HG03354 (cell line): ENCODE results near the gene AP3B1.

ENCODE experiments used
- ATAC-seq: cut with Tn5 transposase; IDR thresholded peaks from one replicate; pipeline ENCODE4 v1.9.1; 2021; ENCODE audit warnings: mild to moderate bottlenecking; ENCODE audit not compliant: unreplicated experiment, poor library complexity, severe bottlenecking

Gene AP3B1

DNA sequence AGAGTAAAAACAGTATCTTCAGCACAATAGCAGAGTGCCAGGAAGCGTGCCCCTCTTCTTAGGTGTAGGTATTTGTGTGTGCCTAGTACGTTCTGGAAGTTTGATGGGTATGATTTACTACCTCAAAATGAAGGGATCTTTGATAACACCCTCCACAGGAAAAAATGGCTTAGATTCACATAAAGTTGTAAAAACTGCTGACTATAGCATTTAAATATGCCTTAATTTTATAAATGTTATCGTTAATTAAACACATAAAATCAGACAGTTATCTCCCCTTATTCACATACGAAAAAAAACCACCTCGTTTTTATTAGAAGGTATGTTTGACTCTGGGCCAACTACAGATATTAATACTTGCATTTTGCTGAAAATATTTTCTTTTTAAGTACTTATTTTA, 274.8 kb downstream of the AP3B1 start:
- no peak for ATAC-seq

DNA sequence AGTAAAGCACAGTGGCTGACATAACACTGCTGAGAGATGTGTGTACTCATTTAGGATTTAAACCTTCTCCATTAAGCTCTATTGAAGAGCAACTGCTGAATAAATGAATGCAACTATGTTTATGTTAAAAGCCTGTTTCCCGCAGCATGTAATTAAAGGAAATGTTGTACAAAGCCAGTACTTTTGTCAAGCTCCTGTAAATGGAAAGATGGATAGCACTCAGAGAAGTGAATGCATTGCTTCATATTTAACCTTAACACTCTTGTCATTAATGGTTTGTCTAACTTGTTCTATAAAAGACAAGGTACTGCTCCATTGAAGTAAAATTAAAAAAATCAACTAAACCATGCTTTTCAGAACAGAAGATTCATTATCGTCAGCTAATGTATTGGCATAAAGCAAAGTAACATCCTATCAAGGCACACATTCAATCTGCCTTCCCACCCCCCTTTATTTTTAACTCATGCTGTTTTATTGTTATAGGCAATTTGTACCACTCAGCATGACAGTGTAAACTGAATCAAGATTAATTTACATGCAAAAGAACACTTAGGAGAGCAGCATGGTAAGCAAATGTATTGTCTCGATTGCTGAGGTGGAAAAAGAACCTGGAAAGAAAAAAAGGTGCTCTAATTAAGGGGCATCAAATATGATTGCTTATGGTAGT, 277.5 kb downstream of the AP3B1 start:
- ATAC-seq, result no peak

DNA sequence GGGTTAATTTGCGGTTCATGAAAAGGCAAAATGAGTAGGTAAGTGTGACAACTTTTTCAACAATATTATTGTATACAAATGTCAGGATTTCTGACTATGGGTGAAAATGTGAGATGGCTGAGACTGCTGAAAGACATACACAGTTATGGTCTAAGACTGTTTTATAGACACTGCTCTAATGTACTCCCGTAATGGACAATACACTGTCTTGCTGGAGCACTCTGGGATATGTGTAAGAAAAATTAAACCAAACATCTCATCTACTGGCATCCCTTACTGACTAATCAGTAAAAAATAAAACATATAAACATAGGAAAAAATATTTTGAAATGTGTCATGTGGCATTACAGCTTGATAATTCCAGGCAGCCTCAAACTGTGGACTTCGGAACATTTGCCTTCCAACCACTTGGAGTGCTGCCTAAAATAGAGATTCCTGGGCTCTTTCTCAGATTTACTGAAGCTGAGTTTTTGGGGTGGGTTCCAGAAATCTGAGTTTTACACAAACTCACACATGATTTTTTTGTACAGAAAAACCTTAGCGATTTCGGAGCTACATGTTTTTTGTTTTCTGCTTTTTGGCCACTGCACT, 284.5 kb downstream of the AP3B1 start:
- no peak for ATAC-seq

DNA sequence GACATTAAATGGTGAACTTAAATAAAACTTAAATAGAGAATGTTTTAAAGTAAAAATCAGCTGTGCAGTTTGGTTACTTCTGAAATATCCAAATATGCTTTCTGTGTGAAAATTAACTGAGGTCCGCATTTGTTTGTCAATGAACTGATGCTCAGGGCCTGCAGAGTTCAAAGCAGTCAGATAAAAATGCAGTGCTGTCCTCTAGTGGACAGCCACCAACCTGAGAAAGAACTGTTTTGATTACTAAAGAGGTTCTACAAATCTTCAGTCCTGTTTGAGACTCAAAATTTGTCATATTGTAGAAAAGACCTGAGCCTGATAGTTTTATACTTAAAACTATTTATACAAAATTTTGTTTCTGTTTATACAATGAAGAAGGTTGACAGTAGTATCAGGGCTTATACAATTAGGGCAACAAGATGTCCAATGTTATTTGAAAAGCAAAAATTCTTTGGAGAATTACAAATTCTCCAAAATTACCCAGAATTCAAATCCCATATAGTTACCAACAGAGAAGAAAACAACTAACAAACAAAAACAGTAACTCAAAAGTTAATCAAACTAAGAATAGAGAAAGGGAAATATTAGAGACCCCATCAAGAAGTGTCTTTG, 286.0 kb downstream of the AP3B1 start:
- ATAC-seq, result no peak

DNA sequence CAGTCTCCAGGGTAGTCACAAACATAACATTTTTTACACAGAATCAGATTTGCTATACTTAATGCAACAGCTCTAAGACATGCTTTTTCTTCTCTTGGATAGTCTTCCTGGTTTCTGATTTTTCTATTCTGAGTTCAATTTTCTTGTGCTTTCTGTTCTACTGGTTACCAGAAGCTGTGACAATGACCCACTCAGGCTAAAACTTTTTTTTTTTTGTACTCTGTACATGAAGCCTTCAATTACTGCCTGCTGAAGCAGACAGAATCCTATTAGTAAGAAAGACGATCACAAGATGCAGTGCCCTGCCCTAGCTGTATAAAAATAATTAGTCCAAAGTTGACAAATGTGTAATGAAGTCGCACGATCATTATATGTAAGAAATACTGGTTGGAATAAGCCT, 287.3 kb downstream of the AP3B1 start:
- ATAC-seq, result no peak

DNA sequence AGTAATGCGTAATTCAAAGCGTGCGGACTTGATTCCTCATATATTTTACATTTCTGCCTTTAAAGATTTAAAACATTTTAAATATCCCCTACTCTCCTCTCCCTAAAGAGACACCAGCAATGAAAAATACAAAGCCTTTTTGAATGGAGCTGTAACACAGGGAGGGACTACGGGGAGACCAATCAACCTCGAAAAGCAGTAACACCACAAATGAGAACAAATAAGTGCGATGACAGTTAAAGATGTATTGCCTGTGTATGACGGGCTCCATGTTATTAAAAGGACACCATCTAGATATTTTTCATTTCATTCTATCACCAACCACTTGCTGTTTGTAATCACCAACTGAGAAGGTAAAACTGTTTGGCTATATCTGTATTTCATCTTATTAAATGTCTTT, 288.0 kb downstream of the AP3B1 start:
- no peak for ATAC-seq

DNA sequence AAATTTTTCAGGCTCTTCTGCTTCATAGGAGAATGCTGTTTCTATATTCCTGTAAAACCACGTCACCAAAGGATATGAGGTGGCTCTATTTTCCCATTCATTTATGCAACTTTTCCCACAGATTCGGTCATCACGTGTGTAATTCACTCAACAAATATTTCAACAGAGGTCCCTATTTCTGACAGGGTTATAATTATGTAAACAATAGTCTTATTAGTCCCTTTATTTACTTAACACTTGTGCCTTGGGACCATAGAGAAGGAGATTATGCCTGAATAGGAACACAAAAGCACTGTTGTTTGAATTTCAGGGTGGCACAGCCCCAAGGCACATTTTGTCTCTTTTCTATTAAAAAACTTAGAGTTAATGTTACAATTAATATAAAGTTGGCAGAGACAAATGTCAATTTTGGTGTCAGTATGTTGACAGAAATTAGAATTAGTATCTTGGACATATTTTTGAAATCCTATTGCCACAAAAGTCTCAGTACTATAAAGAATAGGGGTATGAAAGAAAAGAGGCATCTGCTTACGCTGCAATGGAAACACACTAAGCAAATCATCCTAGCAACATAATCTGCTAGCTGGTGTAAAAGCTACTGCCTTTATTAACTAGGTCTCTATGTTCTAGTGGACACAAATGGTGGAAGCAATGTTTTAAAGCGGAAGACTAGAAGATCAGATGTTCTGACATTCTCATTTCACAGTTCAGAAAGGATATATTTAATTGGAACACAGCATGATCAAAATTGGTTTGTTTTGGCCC, 289.3 kb downstream of the AP3B1 start:
- ATAC-seq, result no peak

DNA sequence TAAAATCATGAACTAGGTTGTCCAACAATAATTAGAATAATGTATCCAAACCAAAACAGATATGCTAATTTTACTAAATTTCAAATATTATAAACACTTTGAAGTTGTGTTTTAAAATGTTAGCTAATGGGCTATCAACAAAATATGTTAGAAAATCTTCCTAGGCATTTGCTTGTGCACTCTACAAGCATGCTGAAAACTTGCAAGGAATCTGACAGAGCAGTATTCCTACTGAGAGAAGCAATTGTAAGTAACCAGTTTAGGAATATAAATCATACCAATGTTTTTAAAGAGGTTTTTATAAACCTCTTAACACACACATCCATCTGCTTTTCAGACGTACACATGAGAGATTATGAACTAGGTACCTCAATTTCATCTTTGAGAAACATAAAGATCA, 289.9 kb downstream of the AP3B1 start:
- no peak for ATAC-seq

DNA sequence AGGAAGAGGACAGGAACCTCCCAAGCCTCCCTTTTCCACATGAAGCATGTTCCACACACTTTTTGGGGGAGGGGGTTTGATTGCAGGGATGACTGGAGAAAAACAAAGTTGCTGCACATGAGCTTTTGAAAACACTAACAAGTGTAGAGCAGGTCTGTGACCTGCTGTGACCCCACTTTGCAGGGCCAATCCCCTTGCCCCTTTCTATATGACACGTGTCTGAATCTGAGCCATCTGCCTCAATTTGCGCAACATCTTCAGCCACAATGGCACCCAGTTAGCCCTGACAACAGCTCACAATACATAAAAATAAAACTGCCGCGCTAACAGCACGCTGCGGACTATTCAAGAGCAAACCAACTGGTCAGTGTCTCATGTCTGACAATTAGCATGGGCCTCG, 290.6 kb downstream of the AP3B1 start:
- ATAC-seq, result no peak

DNA sequence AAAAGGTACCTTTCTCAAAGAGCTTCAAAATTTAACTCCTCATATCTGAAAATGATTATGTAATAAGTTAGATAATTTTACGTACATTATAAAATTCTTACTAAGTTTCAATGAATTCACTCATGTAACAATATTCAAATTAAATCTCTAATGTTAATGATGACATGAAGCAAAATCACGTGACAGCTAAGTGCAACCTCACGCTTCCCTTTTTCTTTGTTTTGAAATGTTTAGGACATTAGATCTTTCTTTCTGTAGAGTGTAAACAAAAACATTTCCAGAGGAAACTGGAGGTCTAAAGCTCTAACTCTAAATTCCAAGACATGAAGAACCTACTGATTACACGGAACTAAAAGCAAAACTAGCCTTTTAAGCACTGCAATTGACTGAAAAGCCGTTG, 291.0 kb downstream of the AP3B1 start:
- no peak for ATAC-seq

DNA sequence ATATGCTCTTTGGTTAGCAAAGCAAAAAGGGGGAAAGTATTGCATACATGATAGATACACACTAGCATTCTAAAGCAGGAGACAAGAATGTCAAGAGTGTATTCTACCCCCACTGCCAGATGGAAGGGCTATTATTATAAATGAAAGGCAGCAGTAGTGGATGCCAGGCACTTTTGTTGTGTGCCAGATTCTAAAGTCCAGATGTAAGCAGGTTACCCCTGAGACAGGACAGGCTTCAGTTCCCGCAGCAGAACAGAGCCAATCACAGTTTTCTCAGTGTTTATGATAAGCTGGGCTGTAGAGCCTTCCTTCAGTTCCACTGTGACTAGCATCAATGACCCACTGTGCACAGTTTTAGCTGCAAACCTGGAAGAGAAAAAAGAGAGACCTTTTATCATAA, 291.8 kb downstream of the AP3B1 start:
- ATAC-seq, result no peak

DNA sequence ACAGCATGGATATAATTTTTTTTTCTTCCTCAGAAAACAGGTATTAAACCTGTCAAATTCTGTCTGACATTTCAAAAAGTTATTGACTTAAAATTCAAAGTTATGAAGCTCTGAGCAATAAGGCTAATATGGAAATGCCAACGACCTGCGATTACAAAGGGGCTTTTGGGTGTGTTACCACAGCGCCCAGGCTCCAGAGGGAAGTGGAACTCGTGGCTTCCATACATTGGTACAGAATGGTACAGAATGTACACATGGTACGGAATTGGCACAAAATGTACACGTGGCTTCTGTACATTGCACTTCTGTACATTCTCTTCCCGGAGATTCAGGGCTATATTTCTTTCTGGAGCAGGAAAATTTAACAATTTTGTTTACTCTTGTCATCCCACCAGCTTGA, 293.3 kb downstream of the AP3B1 start:
- no peak for ATAC-seq

DNA sequence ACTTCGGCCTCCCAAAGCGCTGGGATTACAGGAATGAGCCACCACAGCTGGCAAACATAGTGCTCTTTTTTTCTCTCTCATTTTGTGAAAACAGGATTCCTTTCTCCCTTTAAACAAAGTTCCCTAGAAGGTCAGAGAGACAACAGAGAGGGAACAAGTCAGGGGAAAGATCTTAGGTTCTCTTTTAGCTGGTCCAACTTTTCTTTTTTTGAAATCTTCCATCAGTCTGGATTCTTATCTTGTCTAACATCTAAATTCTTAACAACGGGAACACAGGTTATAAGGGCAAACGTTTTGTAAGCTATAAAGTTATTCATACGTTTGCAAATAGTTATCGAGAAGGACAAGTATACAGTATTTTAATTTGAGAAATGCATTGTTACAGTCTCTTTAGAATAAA, 294.3 kb downstream of the AP3B1 start:
- no peak for ATAC-seq

DNA sequence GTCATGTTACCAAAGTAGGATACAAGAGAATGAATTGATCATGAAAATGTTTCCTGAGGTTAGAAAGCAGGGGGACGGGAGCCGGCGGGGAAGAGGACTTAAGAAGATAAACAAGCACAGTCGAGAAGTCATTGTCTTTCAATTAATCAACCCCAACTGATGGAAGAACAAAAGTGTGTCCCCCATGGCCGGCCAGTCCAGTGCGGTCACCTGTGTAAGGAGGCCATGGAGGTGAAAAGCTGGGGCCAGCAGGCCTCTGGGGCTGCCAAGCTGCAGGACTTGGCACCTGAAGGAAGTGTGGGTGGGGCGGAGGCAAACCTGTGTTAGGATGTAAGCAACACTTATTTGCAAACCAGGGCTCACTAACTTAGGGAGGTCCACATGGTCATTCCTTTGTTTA, 295.1 kb downstream of the AP3B1 start:
- ATAC-seq, result no peak

DNA sequence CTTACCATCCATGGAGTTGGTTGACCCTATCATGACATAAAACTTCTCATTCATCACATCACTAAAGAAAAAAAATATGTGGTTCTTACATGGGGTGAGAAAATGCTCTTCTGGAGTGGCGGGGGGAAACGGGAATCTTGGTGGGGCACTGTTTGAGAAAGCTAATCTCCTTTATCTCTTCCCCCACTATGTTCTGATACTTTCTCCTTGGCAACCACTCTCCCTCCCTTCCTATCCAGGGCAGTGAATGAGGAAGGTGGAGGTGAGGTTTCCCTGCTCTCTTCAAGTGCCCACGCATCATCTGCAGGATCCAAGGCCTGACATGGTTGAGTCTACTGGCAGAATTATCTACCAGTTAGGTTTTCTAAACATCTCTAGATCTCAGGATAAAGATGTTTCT, 297.6 kb downstream of the AP3B1 start:
- ATAC-seq, result no peak

DNA sequence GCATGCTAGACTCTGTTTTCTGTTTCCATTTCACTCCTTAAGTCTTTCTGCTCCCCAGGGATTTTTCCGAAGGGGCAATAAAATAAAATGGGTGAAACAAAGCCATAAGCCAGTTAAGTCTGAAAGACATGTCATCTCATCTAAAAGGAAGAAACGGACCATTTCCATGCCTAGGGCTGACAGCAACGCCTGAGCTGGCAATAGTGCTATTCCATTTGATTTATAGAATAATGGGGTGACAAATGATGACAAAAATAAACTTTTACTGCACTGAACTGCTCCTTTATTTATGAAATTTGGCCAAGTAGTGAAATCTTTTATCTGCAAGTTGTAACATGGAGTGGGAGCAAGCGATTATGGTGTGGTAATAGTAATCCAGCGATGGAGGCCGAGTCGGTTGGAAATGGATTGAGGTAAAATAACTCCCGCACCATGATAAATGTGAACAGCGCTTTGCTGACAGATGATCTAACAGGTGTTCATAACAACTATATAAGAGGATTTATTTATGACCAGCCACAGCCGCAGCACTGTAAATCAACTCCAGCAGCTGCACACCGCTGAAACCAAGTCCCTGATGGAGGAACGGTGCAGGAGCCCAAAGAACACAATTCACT, 298.6 kb downstream of the AP3B1 start:
- ATAC-seq, result no peak

DNA sequence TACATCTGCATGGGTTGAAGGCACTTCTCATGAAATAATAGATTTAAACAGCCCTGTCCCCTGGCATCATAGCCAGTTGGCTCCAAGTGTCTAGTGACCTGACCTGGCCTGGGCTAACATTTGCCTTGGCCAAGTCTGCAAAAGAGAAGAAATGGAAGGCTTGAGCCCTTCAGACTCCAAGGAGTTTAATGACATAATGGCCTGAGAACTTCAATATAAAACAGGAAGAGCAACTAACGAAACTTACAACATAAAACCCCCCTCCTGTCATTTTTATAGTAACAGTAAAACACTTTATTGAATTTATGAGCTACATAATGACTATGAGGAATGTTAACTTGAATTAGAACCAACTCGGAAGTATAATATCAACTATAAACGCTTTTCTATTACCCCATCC, 299.6 kb downstream of the AP3B1 start:
- ATAC-seq, result no peak

DNA sequence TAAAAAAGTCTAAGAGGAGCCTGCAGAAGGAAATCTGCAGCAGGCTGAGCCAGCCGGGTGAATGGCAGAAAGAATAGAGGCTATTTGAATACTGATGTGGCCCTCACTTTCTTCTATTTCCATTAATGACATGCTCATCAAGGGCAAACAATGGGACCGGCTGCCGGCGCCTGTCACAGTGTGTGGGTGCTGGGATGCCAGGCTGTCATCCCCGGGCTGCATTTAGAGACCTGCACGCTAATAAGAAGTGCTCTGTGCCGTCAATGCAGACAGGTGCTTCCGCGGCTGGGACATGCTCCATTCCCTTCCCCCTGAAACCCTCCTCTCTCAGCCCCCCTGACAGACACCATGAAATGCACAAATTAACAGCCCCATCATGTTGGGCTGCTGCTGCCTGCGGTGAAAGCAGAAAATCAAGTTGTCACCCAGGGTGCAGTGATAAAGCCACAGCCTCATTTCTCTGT, 300.6 kb downstream of the AP3B1 start:
- ATAC-seq, result no peak

DNA sequence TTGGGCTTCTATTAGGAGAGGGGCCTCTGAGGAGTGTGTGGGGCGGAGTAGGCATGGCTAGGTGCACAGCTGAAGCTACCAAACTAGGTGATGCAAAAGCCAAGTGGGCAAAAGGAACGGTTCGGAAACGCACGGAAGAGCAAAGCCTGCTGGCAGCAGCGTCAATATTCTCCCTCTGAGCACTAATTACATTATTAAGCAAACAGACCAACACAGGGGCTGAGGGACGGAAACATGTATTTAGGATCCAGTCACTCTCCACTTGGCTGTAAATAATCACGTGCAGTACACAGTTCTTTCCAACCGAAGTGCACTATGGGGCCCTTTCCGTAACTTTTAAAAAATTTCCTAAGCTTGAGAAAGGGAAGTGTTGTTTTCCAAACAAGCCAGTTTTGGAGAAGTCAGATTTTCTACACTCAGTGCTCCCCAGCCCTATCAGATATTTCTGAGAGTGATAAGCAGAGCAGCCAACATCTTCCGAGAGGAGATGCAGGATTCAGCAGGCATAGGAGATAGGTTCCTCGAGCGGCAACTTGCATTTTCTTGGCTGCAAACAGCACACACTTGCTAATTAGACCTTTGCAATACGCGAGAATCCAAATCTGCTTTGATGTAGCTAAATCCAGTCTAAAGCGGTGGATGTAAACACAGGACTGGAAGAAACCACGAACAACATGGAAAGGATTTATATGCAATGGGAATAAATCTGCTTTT, 301.2 kb downstream of the AP3B1 start:
- no peak for ATAC-seq

DNA sequence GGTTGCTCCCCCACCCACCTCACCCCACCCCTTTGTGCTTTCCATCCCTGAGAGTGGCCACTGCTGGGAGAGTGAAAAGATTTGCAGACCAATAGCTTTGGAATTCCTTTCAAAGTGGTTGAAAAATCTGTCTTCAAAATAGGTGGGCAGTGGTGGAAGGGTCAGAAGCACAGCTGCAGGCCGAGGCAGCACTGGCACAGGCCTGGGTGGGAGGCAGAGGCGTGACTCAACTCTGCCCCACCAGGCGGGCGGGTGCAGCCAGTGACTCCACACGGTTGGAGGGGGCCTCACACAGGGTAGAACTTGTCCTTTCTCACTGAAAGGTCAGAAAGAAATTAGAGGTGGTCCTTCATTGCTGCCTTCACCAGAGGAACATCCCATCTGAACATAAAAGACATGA, 303.4 kb downstream of the AP3B1 start:
- ATAC-seq, result no peak
